Activated B cell treated with CpG ODN at 0.5 μM for 24 hours (primary cell): ENCODE results near the gene EWSR1. TPM values are rescaled to one million over a fixed set of nuclear protein-coding genes. Genes with fewer than 3 reads are reported as not detected.

Experiments
- ATAC-seq: fragments of 200-7000 bp; cut with Tn5 transposase; one replicate; pipeline ENCODE4 v1.10.0; 2021; ENCODE audit warnings: low read depth, mild to moderate bottlenecking, moderate library complexity
- CTCF ChIA-PET: fragments of 350-600 bp; sonication (Branson Sonifier 250); formaldehyde crosslinking; loops from one replicate; lab custom pipeline; 2021; ENCODE audit warnings: antibody characterized with exemption; lab: Charles Lee
- POLR2A ChIA-PET: fragments of 350-600 bp; sonication (Branson Sonifier 250); formaldehyde crosslinking; loops from one replicate; lab custom pipeline; 2021; ENCODE audit warnings: antibody characterized with exemption; lab: Charles Lee
- DNase-seq: peaks from one replicate; pipeline ENCODE4 v3.0.0; 2022
- H3K27ac Mint-ChIP-seq: one replicate; pipeline ENCODE4 v1.8.0; 2020; ENCODE audit warnings: mixed read lengths
- H3K27me3 Mint-ChIP-seq: one replicate; pipeline ENCODE4 v1.8.0; 2021; ENCODE audit warnings: mixed read lengths
- H3K36me3 Mint-ChIP-seq: one replicate; pipeline ENCODE4 v1.8.0; 2021; ENCODE audit warnings: low read depth, mixed read lengths
- H3K4me1 Mint-ChIP-seq: one replicate; pipeline ENCODE4 v1.8.0; 2021; ENCODE audit warnings: mixed read lengths
- H3K4me3 Mint-ChIP-seq: one replicate; pipeline ENCODE4 v1.8.0; 2020; ENCODE audit warnings: mild to moderate bottlenecking, mixed read lengths
- H3K9me3 Mint-ChIP-seq: one replicate; pipeline ENCODE4 v1.8.0; 2020; ENCODE audit warnings: mixed read lengths
- CTCF ChIP-seq: fragments of 200-600 bp; IDR thresholded peaks from one replicate; pipeline ENCODE4 v1.8.0; 2022; ENCODE audit warnings: antibody characterized with exemption, mild to moderate bottlenecking
- intact Hi-C: fragments of 100-400 bp; cut with micrococcal nuclease; formaldehyde crosslinking; loops from one replicate; pipeline ENCODE4 v1.15.1; 2024
- total RNA-seq: library from RNA; stranded (reverse); gene quantifications from 2 replicates; pipeline ENCODE4 v1.2.3, GENCODE V29; 2022

The EWSR1 gene
- total RNA-seq, 1 donor from 2014 or later = 382 TPM

DNA sequence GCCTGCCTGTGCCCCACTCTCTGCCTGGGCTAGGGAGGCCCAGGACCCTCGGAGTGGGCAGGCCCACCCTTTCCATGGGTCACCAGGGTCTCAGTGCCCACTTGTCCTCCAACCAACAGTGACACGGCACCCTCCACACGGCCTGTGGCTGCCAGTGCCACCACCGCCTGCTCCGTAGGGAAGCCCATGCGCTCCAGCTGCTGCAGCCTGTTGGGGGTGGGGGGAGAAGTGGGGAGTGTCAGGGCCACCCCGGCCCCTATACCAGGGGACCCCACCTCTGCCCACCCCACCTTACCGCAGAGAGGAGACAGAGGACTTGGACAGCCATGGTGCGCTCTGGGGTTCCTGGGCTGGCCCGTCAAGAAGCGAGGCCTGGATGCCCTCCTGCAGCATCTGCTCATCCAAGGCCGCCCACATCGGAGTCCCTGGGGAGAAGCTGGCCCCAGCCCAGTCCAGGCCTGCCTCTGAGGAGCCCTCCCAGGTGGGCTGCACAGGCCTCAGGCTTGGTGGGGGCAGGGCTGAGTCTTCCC, 8.0 kb upstream of the EWSR1 start:
- ChIA-PET POLR2A (no interaction called here), CTCF (no interaction called here)
- H3K4me3 Mint-ChIP-seq = no peak overlapping the region
- TF ChIP-seq CTCF = no peak
- peaks cover 4% of the 10 kb centered on the region for H3K36me3 Mint-ChIP-seq
- no peak for ATAC-seq
- no peaks in the 10 kb centered on the region for H3K27me3 Mint-ChIP-seq
- H3K9me3 Mint-ChIP-seq = no peaks in the 10 kb centered on the region
- intact Hi-C loops = loop anchor here (10.0 kb wide), 1 partner anchor 1345 kb away; the partner anchor contains the start of gene PITPNB
- DNase-seq = no peak
- H3K27ac Mint-ChIP-seq = no peak overlapping the region
- H3K4me1 Mint-ChIP-seq = no peaks in the 10 kb centered on the region

- Mint-ChIP-seq H3K36me3 (peaks cover 4% of the 10 kb centered on the region), H3K4me3 (no peak overlapping the region), H3K4me1 (no peaks in the 10 kb centered on the region), H3K27me3 (no peaks in the 10 kb centered on the region), H3K9me3 (no peaks in the 10 kb centered on the region), H3K27ac (no peak overlapping the region)
- DNase-seq = no peak
- CTCF ChIA-PET = no interaction called here
- no peak for TF ChIP-seq CTCF
- POLR2A ChIA-PET = no interaction called here
- ATAC-seq = no peak
- intact Hi-C loops = loop anchor here (10.0 kb wide), 1 partner anchor 1346 kb away; the partner anchor contains the start of gene PITPNB
Measured at GRCh38 chr22:29260601-29261315, 7.3 kb upstream of the EWSR1 start.

DNA sequence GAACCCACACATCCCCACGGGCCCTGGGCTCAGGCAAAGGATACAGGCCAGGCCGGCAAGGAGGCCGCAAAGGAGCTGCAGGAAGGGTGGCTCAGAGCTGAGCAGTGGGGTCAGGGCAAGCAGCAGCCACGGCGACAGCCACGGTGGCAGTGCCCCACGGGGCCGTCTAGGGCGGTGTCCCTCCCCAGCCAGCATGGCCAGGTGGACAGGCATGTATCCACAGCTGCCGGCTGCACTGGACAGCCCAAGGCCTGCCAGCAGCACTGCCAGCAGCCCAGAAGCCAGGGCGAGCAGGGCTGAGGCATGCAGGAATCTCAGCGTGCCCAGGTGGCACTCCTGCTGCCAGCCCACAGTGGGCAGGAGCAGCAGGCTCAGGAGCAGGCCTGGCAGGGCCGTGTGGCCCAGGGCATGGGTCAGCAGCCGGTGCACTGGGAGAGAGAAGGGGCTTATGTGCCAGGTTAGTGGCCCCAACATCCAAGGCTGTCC, 4.2 kb upstream of the EWSR1 start:
- Mint-ChIP-seq H3K36me3 (peaks cover 13% of the 10 kb centered on the region), H3K27me3 (no peaks in the 10 kb centered on the region), H3K4me3 (no peak overlapping the region), H3K9me3 (no peaks in the 10 kb centered on the region), H3K27ac (no peak overlapping the region), H3K4me1 (peaks cover 17% of the 10 kb centered on the region)
- no peak for TF ChIP-seq CTCF
- CTCF ChIA-PET = interaction anchor here (0.6 kb wide), 1 partner anchor 12 kb away, joined by 3 read pairs; no protein-coding TSS in a partner anchor
- DNase-seq (no peak), ATAC-seq (no peak)
- intact Hi-C loops = loop anchor here (10.0 kb wide), 1 partner anchor 1349 kb away; the partner anchor contains the start of gene PITPNB
- POLR2A ChIA-PET = no interaction called here

- H3K4me3 Mint-ChIP-seq = no peak overlapping the region
- no peak for DNase-seq
- no peak overlapping the region for H3K27ac Mint-ChIP-seq
- peaks cover 32% of the 10 kb centered on the region for H3K4me1 Mint-ChIP-seq
- no peaks in the 10 kb centered on the region for H3K27me3 Mint-ChIP-seq
- TF ChIP-seq CTCF = no peak
- CTCF ChIA-PET = no interaction called here
- ATAC-seq = no peak
- intact Hi-C loops = loop anchor here (5.0 to 10.0 kb wide), 5 partner anchors 193 to 1351 kb away; partner anchors contain the start of genes CHEK2, HSCB, KREMEN1 and PITPNB
- POLR2A ChIA-PET = no interaction called here
- no peaks in the 10 kb centered on the region for H3K9me3 Mint-ChIP-seq
- H3K36me3 Mint-ChIP-seq = peaks cover 27% of the 10 kb centered on the region
Measured at GRCh38 chr22:29265305-29265704, 2.8 kb upstream of the EWSR1 start.

- CTCF ChIA-PET = interaction anchor here (1.6 kb wide), 1 partner anchor 20 kb away, joined by 4 read pairs; no protein-coding TSS in a partner anchor
- H3K4me3 Mint-ChIP-seq = no peak overlapping the region
- TF ChIP-seq CTCF = no peak
- POLR2A ChIA-PET = no interaction called here
- DNase-seq (no peak), ATAC-seq (no peak)
- H3K9me3 Mint-ChIP-seq = no peaks in the 10 kb centered on the region
- intact Hi-C loops = loop anchor here (5.0 to 10.0 kb wide), 5 partner anchors 194 to 1351 kb away; partner anchors contain the start of genes CHEK2, HSCB, KREMEN1 and PITPNB
- peaks cover 38% of the 10 kb centered on the region for H3K4me1 Mint-ChIP-seq
- H3K27ac Mint-ChIP-seq = no peak overlapping the region
- no peaks in the 10 kb centered on the region for H3K27me3 Mint-ChIP-seq
- peaks cover 33% of the 10 kb centered on the region for H3K36me3 Mint-ChIP-seq
Measured at GRCh38 chr22:29265929-29266328, 2.1 kb upstream of the EWSR1 start.
